ENCODE data around the gene EID1.
A peak's percentile ranks its signal among the peaks of the same experiment; 100 is the strongest.

The EID1 gene

GRCh38 chr15:48914717-48915116 is 36.8 kb downstream of the EID1 start:
- DNase-seq: no peak

GRCh38 chr15:48915861-48916260 is 37.9 kb downstream of the EID1 start:
- no peak for DNase-seq

GRCh38 chr15:48916721-48917120 is 38.8 kb downstream of the EID1 start:
- no peak for DNase-seq

- DNase-seq: no peak
Measured at GRCh38 chr15:48922046-48922445, 44.1 kb downstream of the EID1 start.

- no peak for DNase-seq
Measured at GRCh38 chr15:48924528-48925393, 46.8 kb downstream of the EID1 start.

DNA sequence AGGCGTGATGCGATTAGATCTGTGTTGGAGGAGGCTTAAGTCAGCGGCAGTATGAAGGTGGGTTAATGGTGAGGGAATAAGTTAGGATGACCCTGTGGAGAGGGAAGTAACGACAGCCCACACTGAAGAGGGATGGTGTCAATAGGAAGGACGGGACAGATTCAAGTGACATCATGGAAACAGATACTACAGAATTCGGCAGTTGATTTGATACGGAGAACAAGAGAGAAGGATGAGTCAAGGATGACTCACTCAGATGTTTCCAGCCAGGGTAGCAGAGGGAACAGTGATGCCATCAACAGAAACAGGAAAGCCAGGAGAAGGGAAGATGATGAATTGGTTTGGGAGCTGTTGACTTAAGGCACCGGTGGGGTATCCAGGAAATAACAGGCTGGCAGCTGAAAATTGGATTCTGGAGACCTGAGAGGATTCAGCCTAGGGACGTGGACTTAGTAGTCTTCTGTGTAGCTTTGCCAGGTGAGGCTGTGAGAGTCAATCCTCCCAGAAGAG is 47.8 kb downstream of the EID1 start:
- peak; percentile 43 for DNase-seq

GRCh38 chr15:48928877-48929538 is 51.1 kb downstream of the EID1 start:
- DNase-seq: no peak

GRCh38 chr15:48929661-48930060 is 51.7 kb downstream of the EID1 start:
- peak; percentile 77 for DNase-seq
